Ovary (tissue), 3 donors: ENCODE measurements around the gene BMP8B.

Experiments
- CTCF ChIP-seq, 3 donors: fragments of 450-650 bp in 2 of 3; fragments of 200-600 bp in 1 of 3; IDR thresholded peaks; one replicate each; pipeline versions ENCODE4 v1.5.1 to v1.8.0; 2016 to 2022; ENCODE audit warnings: antibody characterized with exemption in 3 of 3, mild to moderate bottlenecking in 1 of 3
- EP300 ChIP-seq: sonication (generic); formaldehyde crosslinking; IDR thresholded peaks from one replicate; pipeline ENCODE4 v1.6.1; 2017; ENCODE audit warnings: antibody characterized with exemption
- POLR2A ChIP-seq: fragments of 450-650 bp; IDR thresholded peaks from one replicate; pipeline ENCODE4 v1.6.1; 2017; ENCODE audit warnings: antibody characterized with exemption, mild to moderate bottlenecking, moderate library complexity
- donor health status: DM: no; HTN: no; CAD: no.

GRCh38 chr1:39818482-39818881 is 29.8 kb upstream of the BMP8B start:
- no peak for TF ChIP-seq EP300
- no peak for TF ChIP-seq CTCF (IDR thresholded peaks at IDR 0.05)
- no peak for TF ChIP-seq POLR2A
